ENCODE measurements around the gene TREM2. TPM values are rescaled to one million over a fixed set of nuclear protein-coding genes. Genes with fewer than 3 reads are reported as not detected.

TREM2 gene
- total and polyA plus RNA-seq, 5 donors from 2014 or later = not detected

GRCh38 chr6:41170547-41171160 is 7.7 kb upstream of the TREM2 start:
- ATAC-seq (ENCODE audit: low read depth in 2 of 2) (no peak), DNase-seq (no peak)
- Histone ChIP-seq H3K36me3 (ENCODE audit: control insufficient read depth, insufficient read depth, low read length) (no peaks in the 10 kb centered on the region), H3K9me3 (ENCODE audit: control insufficient read depth in 2 of 2, low read length in 2 of 2) (no peaks in the 10 kb centered on the region), H3K4me1 (ENCODE audit: control insufficient read depth, insufficient read depth, low read length, poor library complexity, severe bottlenecking) (no peaks in the 10 kb centered on the region), H3K27ac (ENCODE audit: insufficient read depth, low read length, poor library complexity, severe bottlenecking) (no peak overlapping the region), H3K27me3 (ENCODE audit: control insufficient read depth, insufficient read depth, low read length) (peaks cover under 1% of the 10 kb centered on the region), H3K4me3 (ENCODE audit: low read depth, low read length) (no peak overlapping the region)
- Mint-ChIP-seq H3K4me1 (peaks cover 0 to 4% (median 0%) of the 10 kb centered on the region in 4 donors), H3K27ac (peak overlapping the region in 1 of 3 donors; percentile 50), H3K9me3 (peaks cover 0 to 1% (median 0%) of the 10 kb centered on the region in 7 donors), H3K36me3 (no peaks in the 10 kb centered on the region), H3K4me3 (no peak overlapping the region), H3K27me3 (peaks cover 5% of the 10 kb centered on the region)

- H3K27me3 ChIP-seq (ENCODE audit: control insufficient read depth, insufficient read depth, low read length) = no peaks in the 10 kb centered on the region
- no peak overlapping the region for H3K4me3 Mint-ChIP-seq
- no peaks in the 10 kb centered on the region for H3K4me1 ChIP-seq (ENCODE audit: control insufficient read depth, insufficient read depth, low read length, poor library complexity, severe bottlenecking)
- H3K4me1 Mint-ChIP-seq = peaks cover 0 to 4% (median 0%) of the 10 kb centered on the region in 4 donors
- no peaks in the 10 kb centered on the region for H3K36me3 ChIP-seq (ENCODE audit: control insufficient read depth, insufficient read depth, low read length)
- ATAC-seq (ENCODE audit: low read depth in 2 of 2) (no peak), DNase-seq (no peak)
- H3K27ac ChIP-seq (ENCODE audit: insufficient read depth, low read length, poor library complexity, severe bottlenecking) = no peak overlapping the region
- H3K36me3 Mint-ChIP-seq = no peaks in the 10 kb centered on the region
- peaks cover 5% of the 10 kb centered on the region for H3K27me3 Mint-ChIP-seq
- no peak overlapping the region for H3K4me3 ChIP-seq (ENCODE audit: low read depth, low read length)
- no peak overlapping the region for H3K27ac Mint-ChIP-seq
- H3K9me3 Mint-ChIP-seq = peaks cover 0 to 1% (median 0%) of the 10 kb centered on the region in 7 donors
- no peaks in the 10 kb centered on the region for H3K9me3 ChIP-seq (ENCODE audit: control insufficient read depth in 2 of 2, low read length in 2 of 2)
Observed at GRCh38 chr6:41167173-41167963, 4.5 kb upstream of the TREM2 start.

- Mint-ChIP-seq H3K4me3 (no peak overlapping the region), H3K27ac (no peak overlapping the region), H3K36me3 (no peaks in the 10 kb centered on the region), H3K4me1 (peaks cover 0 to 2% (median 0%) of the 10 kb centered on the region in 4 donors), H3K27me3 (peaks cover 5% of the 10 kb centered on the region), H3K9me3 (peaks cover 0 to 1% (median 0%) of the 10 kb centered on the region in 7 donors)
- Histone ChIP-seq H3K27me3 (ENCODE audit: control insufficient read depth, insufficient read depth, low read length) (no peaks in the 10 kb centered on the region), H3K9me3 (ENCODE audit: control insufficient read depth in 2 of 2, low read length in 2 of 2) (no peaks in the 10 kb centered on the region), H3K27ac (ENCODE audit: insufficient read depth, low read length, poor library complexity, severe bottlenecking) (no peak overlapping the region), H3K4me1 (ENCODE audit: control insufficient read depth, insufficient read depth, low read length, poor library complexity, severe bottlenecking) (no peaks in the 10 kb centered on the region), H3K36me3 (ENCODE audit: control insufficient read depth, insufficient read depth, low read length) (no peaks in the 10 kb centered on the region), H3K4me3 (ENCODE audit: low read depth, low read length) (no peak overlapping the region)
- DNase-seq = no peak
- ATAC-seq (ENCODE audit: low read depth in 2 of 2) = no peak
Observed at GRCh38 chr6:41164551-41165120, 1.7 kb upstream of the TREM2 start.

GRCh38 chr6:41163419-41163717 is 452 bp upstream of the TREM2 start:
- DNase-seq = no peak
- H3K4me3 ChIP-seq (ENCODE audit: low read depth, low read length) = no peak overlapping the region
- Mint-ChIP-seq H3K36me3 (no peaks in the 10 kb centered on the region), H3K4me1 (peaks cover 0 to 2% (median 0%) of the 10 kb centered on the region in 4 donors), H3K9me3 (peaks cover 0 to 1% (median 0%) of the 10 kb centered on the region in 7 donors), H3K27me3 (no peaks in the 10 kb centered on the region), H3K27ac (no peak overlapping the region), H3K4me3 (no peak overlapping the region)
- no peak overlapping the region for H3K27ac ChIP-seq (ENCODE audit: insufficient read depth, low read length, poor library complexity, severe bottlenecking)
- H3K9me3 ChIP-seq (ENCODE audit: control insufficient read depth in 2 of 2, low read length in 2 of 2) = no peaks in the 10 kb centered on the region
- no peaks in the 10 kb centered on the region for H3K36me3 ChIP-seq (ENCODE audit: control insufficient read depth, insufficient read depth, low read length)
- ATAC-seq (ENCODE audit: low read depth in 2 of 2) = no peak
- H3K4me1 ChIP-seq (ENCODE audit: control insufficient read depth, insufficient read depth, low read length, poor library complexity, severe bottlenecking) = no peaks in the 10 kb centered on the region
- no peaks in the 10 kb centered on the region for H3K27me3 ChIP-seq (ENCODE audit: control insufficient read depth, insufficient read depth, low read length)

GRCh38 chr6:41161851-41162552 is 914 bp downstream of the TREM2 start:
- Histone ChIP-seq H3K9me3 (ENCODE audit: control insufficient read depth in 2 of 2, low read length in 2 of 2) (no peaks in the 10 kb centered on the region), H3K36me3 (ENCODE audit: control insufficient read depth, insufficient read depth, low read length) (no peaks in the 10 kb centered on the region), H3K4me3 (ENCODE audit: low read depth, low read length) (no peak overlapping the region), H3K27ac (ENCODE audit: insufficient read depth, low read length, poor library complexity, severe bottlenecking) (no peak overlapping the region), H3K27me3 (ENCODE audit: control insufficient read depth, insufficient read depth, low read length) (no peaks in the 10 kb centered on the region), H3K4me1 (ENCODE audit: control insufficient read depth, insufficient read depth, low read length, poor library complexity, severe bottlenecking) (no peaks in the 10 kb centered on the region)
- H3K27me3 Mint-ChIP-seq = no peaks in the 10 kb centered on the region
- H3K4me3 Mint-ChIP-seq = no peak overlapping the region
- H3K36me3 Mint-ChIP-seq = no peaks in the 10 kb centered on the region
- DNase-seq (no peak), ATAC-seq (ENCODE audit: low read depth in 2 of 2) (no peak)
- H3K27ac Mint-ChIP-seq = no peak overlapping the region
- H3K9me3 Mint-ChIP-seq = peaks cover 0 to under 1% (median 0%) of the 10 kb centered on the region in 7 donors
- peaks cover 0 to 2% (median 0%) of the 10 kb centered on the region in 4 donors for H3K4me1 Mint-ChIP-seq

- DNase-seq (no peak), ATAC-seq (ENCODE audit: low read depth in 2 of 2) (no peak)
- H3K36me3 Mint-ChIP-seq = no peaks in the 10 kb centered on the region
- H3K4me3 Mint-ChIP-seq = no peak overlapping the region
- no peaks in the 10 kb centered on the region for H3K9me3 ChIP-seq (ENCODE audit: control insufficient read depth in 2 of 2, low read length in 2 of 2)
- no peak overlapping the region for H3K27ac Mint-ChIP-seq
- H3K27me3 ChIP-seq (ENCODE audit: control insufficient read depth, insufficient read depth, low read length) = no peaks in the 10 kb centered on the region
- H3K4me1 ChIP-seq (ENCODE audit: control insufficient read depth, insufficient read depth, low read length, poor library complexity, severe bottlenecking) = no peaks in the 10 kb centered on the region
- H3K4me1 Mint-ChIP-seq = peaks cover 0 to 2% (median 0%) of the 10 kb centered on the region in 4 donors
- H3K27me3 Mint-ChIP-seq = peaks cover 2% of the 10 kb centered on the region
- no peak overlapping the region for H3K27ac ChIP-seq (ENCODE audit: insufficient read depth, low read length, poor library complexity, severe bottlenecking)
- H3K36me3 ChIP-seq (ENCODE audit: control insufficient read depth, insufficient read depth, low read length) = no peaks in the 10 kb centered on the region
- H3K9me3 Mint-ChIP-seq = peaks cover 0 to 2% (median 0%) of the 10 kb centered on the region in 7 donors
- H3K4me3 ChIP-seq (ENCODE audit: low read depth, low read length) = no peak overlapping the region
Observed at GRCh38 chr6:41161380-41161779, 1.5 kb downstream of the TREM2 start.

- H3K4me1 Mint-ChIP-seq = peaks cover 0 to 2% (median 0%) of the 10 kb centered on the region in 4 donors
- H3K27me3 Mint-ChIP-seq = peaks cover 7% of the 10 kb centered on the region
- no peak for ATAC-seq (ENCODE audit: low read depth in 2 of 2)
- H3K36me3 Mint-ChIP-seq = no peaks in the 10 kb centered on the region
- no peak overlapping the region for H3K4me3 ChIP-seq (ENCODE audit: low read depth, low read length)
- no peaks in the 10 kb centered on the region for H3K4me1 ChIP-seq (ENCODE audit: control insufficient read depth, insufficient read depth, low read length, poor library complexity, severe bottlenecking)
- no peak overlapping the region for H3K27ac Mint-ChIP-seq
- no peak overlapping the region for H3K27ac ChIP-seq (ENCODE audit: insufficient read depth, low read length, poor library complexity, severe bottlenecking)
- peaks cover 0 to 2% (median 0%) of the 10 kb centered on the region in 7 donors for H3K9me3 Mint-ChIP-seq
- DNase-seq = no peak
- no peaks in the 10 kb centered on the region for H3K36me3 ChIP-seq (ENCODE audit: control insufficient read depth, insufficient read depth, low read length)
- H3K4me3 Mint-ChIP-seq = no peak overlapping the region
- no peaks in the 10 kb centered on the region for H3K27me3 ChIP-seq (ENCODE audit: control insufficient read depth, insufficient read depth, low read length)
- no peaks in the 10 kb centered on the region for H3K9me3 ChIP-seq (ENCODE audit: control insufficient read depth in 2 of 2, low read length in 2 of 2)
Observed at GRCh38 chr6:41160933-41161332, 2.0 kb downstream of the TREM2 start.
